Neural cell (in vitro differentiated cells): ENCODE data around the gene DIP2C. TPM values are rescaled to one million over a fixed set of nuclear protein-coding genes. Genes with fewer than 3 reads are reported as not detected.

Experiments used
- H2AFZ ChIP-seq: fragments of 200-600, 300-800 bp; sonication (generic), shearing (Covaris generic); 2 replicates; pipeline ENCODE4 v1.6.0; 2014; ENCODE audit warnings: low read depth, mild to moderate bottlenecking, antibody characterized with exemption, low read length, moderate library complexity
- H3F3A ChIP-seq: fragments of 200-600 bp; shearing (Covaris generic); 2 replicates; pipeline ENCODE4 v1.6.1; 2016; ENCODE audit warnings: mild to moderate bottlenecking, moderate library complexity, mixed read lengths, antibody characterized with exemption, low read length; ENCODE audit not compliant: insufficient read depth, poor library complexity, severe bottlenecking
- H3K27ac ChIP-seq: fragments of 200-600, 300-800 bp; sonication (generic), shearing (Covaris generic); 2 replicates; pipeline ENCODE4 v1.5.1; 2014; ENCODE audit warnings: mild to moderate bottlenecking, low read length, moderate library complexity
- H3K27me3 ChIP-seq: fragments of 300-800, 200-600 bp; sonication (generic), shearing (Covaris generic); 2 replicates; pipeline ENCODE4 v1.6.0; 2014; ENCODE audit warnings: mild to moderate bottlenecking, low read depth, low read length, moderate library complexity; ENCODE audit not compliant: insufficient read depth
- H3K36me3 ChIP-seq: fragments of 300-800, 200-600 bp; sonication (generic), shearing (Covaris generic); 2 replicates; pipeline ENCODE4 v1.5.1; 2014; ENCODE audit warnings: mild to moderate bottlenecking, antibody characterized with exemption, low read length, moderate library complexity; ENCODE audit not compliant: insufficient read depth
- H3K4me2 ChIP-seq: fragments of 300-800, 200-600 bp; sonication (generic), shearing (Covaris generic); 2 replicates; pipeline ENCODE4 v1.6.0; 2014; ENCODE audit warnings: mild to moderate bottlenecking, low read length
- H3K4me3 ChIP-seq: fragments of 300-800, 200-600 bp; sonication (generic), shearing (Covaris generic); 2 replicates; pipeline ENCODE4 v1.5.1; 2014; ENCODE audit warnings: mild to moderate bottlenecking, low read length, moderate library complexity
- H3K79me2 ChIP-seq: fragments of 200-600 bp; shearing (Covaris generic); replicated peaks from 2 replicates; pipeline ENCODE4 v1.6.0; 2014; ENCODE audit warnings: mild to moderate bottlenecking, low read length, moderate library complexity; ENCODE audit not compliant: insufficient read depth
- H3K9ac ChIP-seq: fragments of 300-800, 200-600 bp; sonication (generic), shearing (Covaris generic); 2 replicates; pipeline ENCODE4 v1.6.1; 2016; ENCODE audit warnings: mild to moderate bottlenecking, low read length, mixed read lengths
- H3K9me2 ChIP-seq: fragments of 200-600 bp; shearing (Covaris generic); 2 replicates; pipeline ENCODE4 v1.6.1; 2016; ENCODE audit warnings: mild to moderate bottlenecking, low read length, mixed read lengths; ENCODE audit not compliant: insufficient read depth
- H3K9me3 ChIP-seq: fragments of 200-600, 300-800 bp; sonication (generic), shearing (Covaris generic); 2 replicates; pipeline ENCODE4 v1.6.1; 2016; ENCODE audit warnings: mild to moderate bottlenecking, mixed run types, low read length, moderate library complexity, mixed read lengths
- H4K20me1 ChIP-seq: fragments of 200-600 bp; shearing (Covaris generic); 2 replicates; pipeline ENCODE4 v1.6.1; 2016; ENCODE audit warnings: mild to moderate bottlenecking, mixed run types; ENCODE audit not compliant: insufficient read depth
- EP300 ChIP-seq: fragments of 450-650 bp; conservative IDR thresholded peaks from 2 replicates; pipeline ENCODE4 v1.6.1; 2014; ENCODE audit warnings: antibody characterized with exemption, mild to moderate bottlenecking, moderate library complexity; ENCODE audit not compliant: poor library complexity, severe bottlenecking
- EZH2 ChIP-seq: fragments of 200-600, 300-800 bp; shearing (Covaris generic), sonication (generic); IDR thresholded peaks from 2 replicates; pipeline ENCODE4 v1.6.1; 2014; ENCODE audit warnings: antibody characterized with exemption, low read length, borderline replicate concordance, mild to moderate bottlenecking; ENCODE audit not compliant: insufficient read depth, poor library complexity, severe bottlenecking
- MXI1 ChIP-seq: fragments of 450-650 bp; conservative IDR thresholded peaks from 2 replicates; pipeline ENCODE4 v1.6.1; 2014; ENCODE audit warnings: antibody characterized with exemption, mild to moderate bottlenecking; ENCODE audit not compliant: poor library complexity, severe bottlenecking
- POLR2AphosphoS5 ChIP-seq: IDR thresholded peaks from 2 replicates; pipeline ENCODE4 v1.6.1; 2012
- RAD21 ChIP-seq: fragments of 450-650 bp; conservative IDR thresholded peaks from 2 replicates; pipeline ENCODE4 v1.6.1; 2014; ENCODE audit warnings: antibody characterized with exemption, mild to moderate bottlenecking, moderate library complexity
- SMC3 ChIP-seq: fragments of 450-650 bp; conservative IDR thresholded peaks from 2 replicates; pipeline ENCODE4 v1.6.1; 2014; ENCODE audit warnings: antibody characterized with exemption, mild to moderate bottlenecking, moderate library complexity; ENCODE audit not compliant: poor library complexity
- TAF1 ChIP-seq: IDR thresholded peaks from 2 replicates; pipeline ENCODE4 v1.6.1; 2012; ENCODE audit warnings: low read depth
- polyA plus RNA-seq: library from polyadenylated mRNA; depleted of rRNA; stranded (reverse); fragments of >200 nt; gene quantifications from 2 replicates; pipeline ENCODE4 v1.2.3, GENCODE V29; 2014
- TF ChIP-seq, protein P1 (sequence below): fragments of 450-650 bp; IDR thresholded peaks from 2 replicates; pipeline ENCODE4 v1.5.1; 2014; ENCODE audit warnings: antibody characterized with exemption, mild to moderate bottlenecking, moderate library complexity; ENCODE audit not compliant: poor library complexity, severe bottlenecking
- TF ChIP-seq, protein P2 (sequence below): IDR thresholded peaks from 2 replicates; pipeline ENCODE4 v1.6.1; 2012; ENCODE audit warnings: borderline replicate concordance

Gene DIP2C
- polyA plus RNA-seq, 1 donor from 2014 or later, result 24.1 TPM

DNA sequence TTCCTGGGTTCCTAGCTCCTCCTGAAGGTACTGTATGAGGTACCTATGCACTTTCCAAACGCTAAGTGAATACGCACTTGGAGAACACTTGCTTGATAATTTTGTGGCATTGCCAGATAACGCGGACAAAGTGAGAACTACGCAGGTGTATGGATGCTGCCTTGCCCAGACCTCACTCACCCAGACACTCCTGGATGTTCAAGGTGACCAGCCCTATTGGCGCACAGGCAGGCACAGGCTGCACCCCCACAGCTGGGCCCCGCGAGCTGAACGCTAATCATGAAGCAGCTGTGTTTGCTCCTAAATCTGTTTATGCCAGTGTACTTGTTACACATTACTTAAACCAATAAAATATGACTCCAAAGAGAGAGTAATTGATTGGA is 27.3 kb downstream of the DIP2C start:
- Histone ChIP-seq H4K20me1 (peaks cover 6% of the 10 kb centered on the region), H3F3A (no peaks in the 10 kb centered on the region), H3K79me2 (peaks cover 69% of the 10 kb centered on the region), H3K27me3 (no peaks in the 10 kb centered on the region), H3K27ac (no peak overlapping the region), H3K36me3 (no peaks in the 10 kb centered on the region), H3K4me2 (no peak overlapping the region), H3K9me2 (no peaks in the 10 kb centered on the region), H3K4me3 (no peak overlapping the region), H2AFZ (no peak overlapping the region), H3K9me3 (no peaks in the 10 kb centered on the region), H3K9ac (no peak overlapping the region)
- TF ChIP-seq TAF1 (no peak), EP300 (no peak), EZH2 (no peak), POLR2AphosphoS5 (no peak)
- TF ChIP-seq, protein P1, sequence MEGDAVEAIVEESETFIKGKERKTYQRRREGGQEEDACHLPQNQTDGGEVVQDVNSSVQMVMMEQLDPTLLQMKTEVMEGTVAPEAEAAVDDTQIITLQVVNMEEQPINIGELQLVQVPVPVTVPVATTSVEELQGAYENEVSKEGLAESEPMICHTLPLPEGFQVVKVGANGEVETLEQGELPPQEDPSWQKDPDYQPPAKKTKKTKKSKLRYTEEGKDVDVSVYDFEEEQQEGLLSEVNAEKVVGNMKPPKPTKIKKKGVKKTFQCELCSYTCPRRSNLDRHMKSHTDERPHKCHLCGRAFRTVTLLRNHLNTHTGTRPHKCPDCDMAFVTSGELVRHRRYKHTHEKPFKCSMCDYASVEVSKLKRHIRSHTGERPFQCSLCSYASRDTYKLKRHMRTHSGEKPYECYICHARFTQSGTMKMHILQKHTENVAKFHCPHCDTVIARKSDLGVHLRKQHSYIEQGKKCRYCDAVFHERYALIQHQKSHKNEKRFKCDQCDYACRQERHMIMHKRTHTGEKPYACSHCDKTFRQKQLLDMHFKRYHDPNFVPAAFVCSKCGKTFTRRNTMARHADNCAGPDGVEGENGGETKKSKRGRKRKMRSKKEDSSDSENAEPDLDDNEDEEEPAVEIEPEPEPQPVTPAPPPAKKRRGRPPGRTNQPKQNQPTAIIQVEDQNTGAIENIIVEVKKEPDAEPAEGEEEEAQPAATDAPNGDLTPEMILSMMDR, result no peak

DNA sequence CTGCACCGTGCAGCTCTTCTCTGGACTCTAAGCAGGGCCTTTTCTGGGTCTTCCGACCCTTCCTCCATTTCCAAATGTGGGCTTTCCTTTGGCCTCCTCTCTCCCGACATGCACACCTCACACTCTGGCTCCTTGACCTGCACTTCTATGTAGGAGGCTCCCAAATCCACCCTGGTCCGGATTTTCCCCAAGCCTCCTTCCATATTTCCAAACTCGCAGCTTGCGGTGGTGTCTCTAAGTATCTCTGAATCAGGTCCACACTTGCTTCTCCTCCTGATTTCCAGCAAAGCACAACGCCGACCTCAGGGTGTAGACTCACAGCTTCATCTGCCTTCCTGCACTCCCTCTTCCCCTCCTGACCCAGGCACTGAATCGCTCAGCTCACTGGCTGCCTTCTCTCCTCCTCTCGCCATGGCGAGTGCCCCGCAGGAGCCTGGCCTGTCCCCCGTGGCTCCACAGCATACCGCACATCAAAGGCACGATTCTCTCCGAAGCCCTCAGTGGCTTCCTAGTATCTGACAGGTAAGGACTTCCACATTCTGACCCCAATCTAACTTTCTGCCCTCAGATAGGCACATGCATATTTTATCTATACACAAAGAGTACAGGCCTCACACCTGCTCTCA is 27.8 kb downstream of the DIP2C start:
- Histone ChIP-seq H3K9me3 (no peaks in the 10 kb centered on the region), H3K36me3 (no peaks in the 10 kb centered on the region), H3K9ac (no peak overlapping the region), H3K27me3 (no peaks in the 10 kb centered on the region), H3K4me2 (no peak overlapping the region), H3K27ac (peak overlapping the region; percentile 84), H2AFZ (no peak overlapping the region), H3K4me3 (no peak overlapping the region), H3K9me2 (no peaks in the 10 kb centered on the region), H4K20me1 (peaks cover 2% of the 10 kb centered on the region), H3K79me2 (peaks cover 69% of the 10 kb centered on the region), H3F3A (no peaks in the 10 kb centered on the region)
- TF ChIP-seq EP300 (no peak), EZH2 (no peak), TAF1 (no peak), MXI1 (no peak), RAD21 (no peak), POLR2AphosphoS5 (no peak), SMC3 (no peak)
- TF ChIP-seq, protein P1, result no peak
- TF ChIP-seq, protein P2, sequence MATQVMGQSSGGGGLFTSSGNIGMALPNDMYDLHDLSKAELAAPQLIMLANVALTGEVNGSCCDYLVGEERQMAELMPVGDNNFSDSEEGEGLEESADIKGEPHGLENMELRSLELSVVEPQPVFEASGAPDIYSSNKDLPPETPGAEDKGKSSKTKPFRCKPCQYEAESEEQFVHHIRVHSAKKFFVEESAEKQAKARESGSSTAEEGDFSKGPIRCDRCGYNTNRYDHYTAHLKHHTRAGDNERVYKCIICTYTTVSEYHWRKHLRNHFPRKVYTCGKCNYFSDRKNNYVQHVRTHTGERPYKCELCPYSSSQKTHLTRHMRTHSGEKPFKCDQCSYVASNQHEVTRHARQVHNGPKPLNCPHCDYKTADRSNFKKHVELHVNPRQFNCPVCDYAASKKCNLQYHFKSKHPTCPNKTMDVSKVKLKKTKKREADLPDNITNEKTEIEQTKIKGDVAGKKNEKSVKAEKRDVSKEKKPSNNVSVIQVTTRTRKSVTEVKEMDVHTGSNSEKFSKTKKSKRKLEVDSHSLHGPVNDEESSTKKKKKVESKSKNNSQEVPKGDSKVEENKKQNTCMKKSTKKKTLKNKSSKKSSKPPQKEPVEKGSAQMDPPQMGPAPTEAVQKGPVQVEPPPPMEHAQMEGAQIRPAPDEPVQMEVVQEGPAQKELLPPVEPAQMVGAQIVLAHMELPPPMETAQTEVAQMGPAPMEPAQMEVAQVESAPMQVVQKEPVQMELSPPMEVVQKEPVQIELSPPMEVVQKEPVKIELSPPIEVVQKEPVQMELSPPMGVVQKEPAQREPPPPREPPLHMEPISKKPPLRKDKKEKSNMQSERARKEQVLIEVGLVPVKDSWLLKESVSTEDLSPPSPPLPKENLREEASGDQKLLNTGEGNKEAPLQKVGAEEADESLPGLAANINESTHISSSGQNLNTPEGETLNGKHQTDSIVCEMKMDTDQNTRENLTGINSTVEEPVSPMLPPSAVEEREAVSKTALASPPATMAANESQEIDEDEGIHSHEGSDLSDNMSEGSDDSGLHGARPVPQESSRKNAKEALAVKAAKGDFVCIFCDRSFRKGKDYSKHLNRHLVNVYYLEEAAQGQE, result no peak
